Neural cell (in vitro differentiated cells): ENCODE data around the gene ALOX12B.

Experiments
- EP300 ChIP-seq: fragments of 450-650 bp; conservative IDR thresholded peaks from 2 replicates; pipeline ENCODE4 v1.6.1; 2014; ENCODE audit warnings: antibody characterized with exemption, mild to moderate bottlenecking, moderate library complexity; ENCODE audit not compliant: poor library complexity, severe bottlenecking
- EZH2 ChIP-seq: fragments of 200-600, 300-800 bp; shearing (Covaris generic), sonication (generic); IDR thresholded peaks from 2 replicates; pipeline ENCODE4 v1.6.1; 2014; ENCODE audit warnings: antibody characterized with exemption, low read length, borderline replicate concordance, mild to moderate bottlenecking; ENCODE audit not compliant: insufficient read depth, poor library complexity, severe bottlenecking
- POLR2AphosphoS5 ChIP-seq: IDR thresholded peaks from 2 replicates; pipeline ENCODE4 v1.6.1; 2012
- RAD21 ChIP-seq: fragments of 450-650 bp; conservative IDR thresholded peaks from 2 replicates; pipeline ENCODE4 v1.6.1; 2014; ENCODE audit warnings: antibody characterized with exemption, mild to moderate bottlenecking, moderate library complexity
- SMC3 ChIP-seq: fragments of 450-650 bp; conservative IDR thresholded peaks from 2 replicates; pipeline ENCODE4 v1.6.1; 2014; ENCODE audit warnings: antibody characterized with exemption, mild to moderate bottlenecking, moderate library complexity; ENCODE audit not compliant: poor library complexity
- TF ChIP-seq, protein P1 (sequence below): IDR thresholded peaks from 2 replicates; pipeline ENCODE4 v1.6.1; 2012; ENCODE audit warnings: borderline replicate concordance
- TF ChIP-seq, protein P2 (sequence below): fragments of 450-650 bp; IDR thresholded peaks from 2 replicates; pipeline ENCODE4 v1.5.1; 2014; ENCODE audit warnings: antibody characterized with exemption, mild to moderate bottlenecking, moderate library complexity; ENCODE audit not compliant: poor library complexity, severe bottlenecking

DNA sequence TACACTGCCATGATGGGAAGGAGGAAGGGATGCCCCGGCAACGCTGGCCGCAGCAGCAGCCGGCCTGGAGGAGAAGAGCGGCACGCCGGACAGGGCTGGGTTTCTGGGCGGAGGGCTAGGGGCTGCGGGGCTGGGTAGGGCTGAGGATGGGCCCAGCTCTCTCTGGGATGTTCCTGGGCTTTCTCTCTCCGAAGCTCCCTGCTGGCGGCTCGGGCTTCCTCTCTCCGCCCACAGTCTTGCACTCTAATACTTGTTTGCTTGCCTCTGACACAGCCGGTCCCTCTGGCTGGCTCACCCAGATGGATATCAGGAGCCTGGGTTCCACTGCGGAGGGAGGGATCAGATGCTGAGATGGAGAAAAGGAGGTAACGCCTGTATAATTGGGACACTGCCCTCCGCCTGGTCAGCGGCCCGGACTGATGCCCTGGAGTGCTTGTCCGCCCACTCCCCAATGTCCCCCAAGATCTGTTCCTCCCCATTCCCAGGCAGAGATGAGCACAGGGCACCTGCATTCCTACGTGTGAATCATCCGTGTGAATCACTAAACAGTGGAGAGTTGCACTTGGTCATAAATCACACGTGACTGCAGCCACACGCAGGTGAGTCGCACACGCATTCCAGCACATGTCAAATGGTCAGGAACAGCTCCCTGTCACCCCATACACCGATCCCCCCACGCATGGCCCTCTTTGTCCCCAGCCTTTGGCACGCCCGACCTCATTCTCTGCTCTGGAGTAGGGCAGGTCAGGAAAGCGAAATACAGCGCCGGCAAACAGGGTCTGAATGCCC is 30.7 kb upstream of the ALOX12B start, which contains the start of gene ALOXE3:
- TF ChIP-seq, protein P1, sequence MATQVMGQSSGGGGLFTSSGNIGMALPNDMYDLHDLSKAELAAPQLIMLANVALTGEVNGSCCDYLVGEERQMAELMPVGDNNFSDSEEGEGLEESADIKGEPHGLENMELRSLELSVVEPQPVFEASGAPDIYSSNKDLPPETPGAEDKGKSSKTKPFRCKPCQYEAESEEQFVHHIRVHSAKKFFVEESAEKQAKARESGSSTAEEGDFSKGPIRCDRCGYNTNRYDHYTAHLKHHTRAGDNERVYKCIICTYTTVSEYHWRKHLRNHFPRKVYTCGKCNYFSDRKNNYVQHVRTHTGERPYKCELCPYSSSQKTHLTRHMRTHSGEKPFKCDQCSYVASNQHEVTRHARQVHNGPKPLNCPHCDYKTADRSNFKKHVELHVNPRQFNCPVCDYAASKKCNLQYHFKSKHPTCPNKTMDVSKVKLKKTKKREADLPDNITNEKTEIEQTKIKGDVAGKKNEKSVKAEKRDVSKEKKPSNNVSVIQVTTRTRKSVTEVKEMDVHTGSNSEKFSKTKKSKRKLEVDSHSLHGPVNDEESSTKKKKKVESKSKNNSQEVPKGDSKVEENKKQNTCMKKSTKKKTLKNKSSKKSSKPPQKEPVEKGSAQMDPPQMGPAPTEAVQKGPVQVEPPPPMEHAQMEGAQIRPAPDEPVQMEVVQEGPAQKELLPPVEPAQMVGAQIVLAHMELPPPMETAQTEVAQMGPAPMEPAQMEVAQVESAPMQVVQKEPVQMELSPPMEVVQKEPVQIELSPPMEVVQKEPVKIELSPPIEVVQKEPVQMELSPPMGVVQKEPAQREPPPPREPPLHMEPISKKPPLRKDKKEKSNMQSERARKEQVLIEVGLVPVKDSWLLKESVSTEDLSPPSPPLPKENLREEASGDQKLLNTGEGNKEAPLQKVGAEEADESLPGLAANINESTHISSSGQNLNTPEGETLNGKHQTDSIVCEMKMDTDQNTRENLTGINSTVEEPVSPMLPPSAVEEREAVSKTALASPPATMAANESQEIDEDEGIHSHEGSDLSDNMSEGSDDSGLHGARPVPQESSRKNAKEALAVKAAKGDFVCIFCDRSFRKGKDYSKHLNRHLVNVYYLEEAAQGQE: no peak
- TF ChIP-seq, protein P2, sequence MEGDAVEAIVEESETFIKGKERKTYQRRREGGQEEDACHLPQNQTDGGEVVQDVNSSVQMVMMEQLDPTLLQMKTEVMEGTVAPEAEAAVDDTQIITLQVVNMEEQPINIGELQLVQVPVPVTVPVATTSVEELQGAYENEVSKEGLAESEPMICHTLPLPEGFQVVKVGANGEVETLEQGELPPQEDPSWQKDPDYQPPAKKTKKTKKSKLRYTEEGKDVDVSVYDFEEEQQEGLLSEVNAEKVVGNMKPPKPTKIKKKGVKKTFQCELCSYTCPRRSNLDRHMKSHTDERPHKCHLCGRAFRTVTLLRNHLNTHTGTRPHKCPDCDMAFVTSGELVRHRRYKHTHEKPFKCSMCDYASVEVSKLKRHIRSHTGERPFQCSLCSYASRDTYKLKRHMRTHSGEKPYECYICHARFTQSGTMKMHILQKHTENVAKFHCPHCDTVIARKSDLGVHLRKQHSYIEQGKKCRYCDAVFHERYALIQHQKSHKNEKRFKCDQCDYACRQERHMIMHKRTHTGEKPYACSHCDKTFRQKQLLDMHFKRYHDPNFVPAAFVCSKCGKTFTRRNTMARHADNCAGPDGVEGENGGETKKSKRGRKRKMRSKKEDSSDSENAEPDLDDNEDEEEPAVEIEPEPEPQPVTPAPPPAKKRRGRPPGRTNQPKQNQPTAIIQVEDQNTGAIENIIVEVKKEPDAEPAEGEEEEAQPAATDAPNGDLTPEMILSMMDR: no peak
- TF ChIP-seq POLR2AphosphoS5 (no peak), EZH2 (no peak), EP300 (no peak), SMC3 (no peak), RAD21 (no peak)
